ENCODE data around the gene HOXC4.
"Not testable (repeated sequence)": the region's sequence is repeated elsewhere in the genome, so short reads cannot be mapped to it uniquely, and the experiment has no call there.

The HOXC4 gene

DNA sequence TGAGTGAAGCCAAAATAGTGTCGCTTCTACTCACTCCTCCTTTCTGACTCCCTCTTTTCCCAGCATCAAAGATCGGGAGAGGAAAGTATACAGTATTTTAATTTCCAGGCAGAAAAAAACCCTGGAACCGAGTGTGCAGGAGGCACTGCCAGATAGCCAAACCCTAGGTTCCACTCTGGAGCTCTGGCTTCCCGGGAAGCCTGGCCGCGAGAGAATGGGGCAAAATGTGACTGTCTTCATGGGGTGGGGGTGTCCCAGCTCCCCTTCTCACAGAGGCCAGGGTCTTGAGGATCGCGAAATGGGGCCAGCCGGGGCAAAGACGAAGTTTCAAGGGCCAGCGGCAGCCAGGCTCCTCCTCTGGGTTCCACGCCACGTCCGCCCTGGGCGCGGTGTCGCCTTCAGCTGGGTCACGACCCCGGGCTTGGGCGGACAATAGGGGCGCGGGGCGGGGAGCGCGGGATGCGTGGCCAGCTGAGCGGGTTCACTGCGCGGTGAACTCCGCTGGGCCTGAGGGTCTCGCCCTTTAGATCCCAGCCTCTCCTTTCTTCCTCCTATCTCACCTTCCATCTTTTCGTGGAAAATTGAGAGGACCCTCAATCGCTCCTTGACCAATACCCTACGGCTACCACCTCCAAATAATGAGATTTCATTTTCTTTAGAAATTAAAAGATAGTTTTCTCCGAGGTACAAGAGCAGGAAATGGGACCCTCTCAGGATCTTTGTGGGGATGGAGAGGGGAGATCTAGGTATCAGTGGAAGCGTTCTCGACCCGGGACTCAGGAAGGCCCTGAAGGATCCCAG lies 6.7 kb downstream of the HOXC4 start:
- ATAC-seq (ENCODE audit: low read depth) (no peak), DNase-seq (ENCODE audit: low spot score in 2 of 2) (no peak)
- H3K27ac Mint-ChIP-seq, result no peak overlapping the region
- H3K4me1 Mint-ChIP-seq, result peaks cover 8% of the 10 kb centered on the region
- H3K9me3 Mint-ChIP-seq, result no peaks in the 10 kb centered on the region
- H3K27me3 Mint-ChIP-seq, result no peaks in the 10 kb centered on the region
- H3K4me3 Mint-ChIP-seq, result no peak overlapping the region
- H3K36me3 Mint-ChIP-seq, result peaks cover 9% of the 10 kb centered on the region

DNA sequence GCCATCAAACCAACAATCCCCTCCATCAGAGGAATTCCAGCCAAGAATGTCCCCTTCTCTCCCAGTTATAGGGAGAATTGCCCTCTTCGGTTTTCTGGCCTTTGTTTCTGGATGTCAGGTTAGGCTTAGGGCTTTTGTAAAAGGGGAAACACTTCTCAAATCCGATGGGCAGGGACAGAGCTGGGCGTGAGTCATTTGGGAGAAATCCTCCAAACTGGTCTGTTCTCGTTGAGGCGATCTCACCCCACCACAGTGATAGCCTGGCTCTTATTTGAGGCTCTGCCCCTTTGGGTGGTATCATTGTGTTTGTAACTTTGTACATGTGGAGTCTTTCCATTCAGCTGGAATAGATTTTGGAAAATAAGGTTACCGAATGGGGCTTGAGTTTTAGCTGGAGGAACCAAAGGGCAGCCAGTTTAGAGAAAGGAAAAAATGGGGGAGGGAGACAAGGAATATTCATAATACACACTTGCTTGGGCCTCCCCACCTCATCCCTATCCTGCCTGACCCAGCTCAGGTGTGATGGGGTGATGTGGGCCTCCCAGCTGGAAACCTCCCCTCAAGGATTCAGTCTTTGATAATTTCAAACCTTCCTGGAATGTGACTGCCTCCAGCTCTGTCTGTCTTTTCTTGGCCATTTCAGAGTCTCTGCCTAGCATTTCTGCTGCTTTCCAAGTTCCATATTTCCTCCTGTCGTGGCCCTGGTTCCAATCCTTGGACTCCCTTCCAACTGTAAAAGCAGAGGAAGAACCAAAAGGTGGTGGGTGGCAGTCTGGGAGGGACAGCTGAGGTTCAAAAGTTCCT lies 7.5 kb downstream of the HOXC4 start:
- H3K4me3 Mint-ChIP-seq, result no peak overlapping the region
- no peak for ATAC-seq (ENCODE audit: low read depth)
- DNase-seq (ENCODE audit: low spot score in 2 of 2), result no peak
- peaks cover 9% of the 10 kb centered on the region for H3K36me3 Mint-ChIP-seq
- H3K4me1 Mint-ChIP-seq, result peaks cover 3% of the 10 kb centered on the region
- H3K27ac Mint-ChIP-seq, result no peak overlapping the region
- H3K9me3 Mint-ChIP-seq, result no peaks in the 10 kb centered on the region
- H3K27me3 Mint-ChIP-seq, result no peaks in the 10 kb centered on the region

DNA sequence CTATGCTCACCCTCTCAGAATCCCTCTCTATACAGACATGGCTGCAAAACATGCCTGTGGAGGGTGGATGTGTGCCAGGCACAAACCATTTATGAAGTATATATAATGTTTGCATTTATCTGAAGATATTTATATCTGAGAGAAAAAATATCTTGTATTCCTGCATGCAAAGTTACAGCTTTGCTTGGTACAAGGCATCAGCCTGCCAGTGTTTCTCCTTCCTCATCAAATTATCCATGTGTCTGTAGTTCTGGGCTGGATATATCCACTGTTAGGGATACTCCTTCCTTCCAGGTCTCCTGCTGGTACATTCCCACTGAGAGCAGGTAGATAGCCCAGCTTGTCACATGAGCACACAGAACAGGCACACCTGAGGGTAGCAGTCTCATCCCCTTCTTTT lies 12.0 kb downstream of the HOXC4 start:
- peaks cover 2% of the 10 kb centered on the region for H3K27me3 Mint-ChIP-seq
- DNase-seq (ENCODE audit: low spot score in 2 of 2) (no peak), ATAC-seq (ENCODE audit: low read depth) (no peak)
- no peaks in the 10 kb centered on the region for H3K9me3 Mint-ChIP-seq
- no peak overlapping the region for H3K27ac Mint-ChIP-seq
- no peak overlapping the region for H3K4me3 Mint-ChIP-seq
- no peaks in the 10 kb centered on the region for H3K36me3 Mint-ChIP-seq
- H3K4me1 Mint-ChIP-seq, result no peaks in the 10 kb centered on the region

DNA sequence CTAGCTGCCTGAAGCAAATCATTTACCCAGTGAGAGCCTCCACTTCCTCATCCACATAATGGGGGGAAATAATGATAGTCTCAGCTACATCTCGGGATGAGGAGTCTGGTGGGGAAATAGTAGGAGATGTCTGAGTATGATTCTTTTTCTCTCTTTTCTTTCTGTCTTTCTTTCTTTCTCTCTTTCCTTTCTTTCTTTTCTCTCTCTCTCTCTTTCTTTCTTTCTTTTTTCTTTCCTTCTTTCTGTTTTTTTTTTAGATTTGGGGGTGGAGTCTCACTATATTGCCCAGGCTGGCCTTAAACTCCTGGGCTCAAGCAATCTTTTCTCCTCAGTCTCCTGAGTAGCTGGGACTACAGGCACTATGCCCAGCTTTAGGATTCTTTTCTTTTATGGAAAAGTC lies 12.8 kb downstream of the HOXC4 start:
- Mint-ChIP-seq H3K36me3 (no peaks in the 10 kb centered on the region), H3K4me3 (no peak overlapping the region), H3K9me3 (no peaks in the 10 kb centered on the region), H3K27me3 (peaks cover 5% of the 10 kb centered on the region), H3K27ac (no peak overlapping the region), H3K4me1 (no peaks in the 10 kb centered on the region)
- ATAC-seq (ENCODE audit: low read depth), result no peak
- no peak for DNase-seq (ENCODE audit: low spot score in 2 of 2)

DNA sequence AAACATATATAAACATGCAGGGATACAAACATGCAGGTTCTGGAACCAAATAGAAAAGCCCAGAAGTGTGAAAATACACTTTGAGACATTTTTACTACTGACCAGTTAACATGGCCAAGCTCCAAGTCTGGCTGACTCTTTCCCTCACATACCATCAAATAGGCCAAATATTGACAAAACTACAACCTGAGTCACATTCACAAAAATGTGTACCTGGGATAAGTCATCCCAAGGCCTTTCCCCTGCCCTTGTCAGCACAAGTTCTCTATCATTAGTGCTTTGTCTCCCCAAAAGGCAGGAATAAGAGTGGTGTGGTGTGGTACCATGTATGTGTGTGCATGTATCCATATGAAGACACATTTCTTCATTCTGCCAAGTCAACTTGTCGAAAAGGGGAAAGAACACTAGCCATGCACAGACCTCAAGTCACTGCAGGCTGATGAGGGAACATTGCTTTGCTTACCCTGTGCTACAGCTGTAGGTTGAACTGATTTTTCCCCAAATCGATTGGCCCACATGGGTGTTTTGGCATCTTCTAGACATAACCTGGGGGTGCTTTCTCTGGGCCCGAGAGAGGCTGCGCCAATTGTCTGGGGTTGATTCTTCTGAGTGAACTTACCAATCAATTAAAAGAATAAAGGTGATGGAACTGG lies 14.9 kb downstream of the HOXC4 start:
- H3K27ac Mint-ChIP-seq, result no peak overlapping the region
- ATAC-seq (ENCODE audit: low read depth) (no peak), DNase-seq (ENCODE audit: low spot score in 2 of 2) (no peak)
- H3K27me3 Mint-ChIP-seq, result peaks cover 5% of the 10 kb centered on the region
- no peak overlapping the region for H3K4me3 Mint-ChIP-seq
- no peaks in the 10 kb centered on the region for H3K36me3 Mint-ChIP-seq
- H3K9me3 Mint-ChIP-seq, result no peaks in the 10 kb centered on the region
- no peaks in the 10 kb centered on the region for H3K4me1 Mint-ChIP-seq

DNA sequence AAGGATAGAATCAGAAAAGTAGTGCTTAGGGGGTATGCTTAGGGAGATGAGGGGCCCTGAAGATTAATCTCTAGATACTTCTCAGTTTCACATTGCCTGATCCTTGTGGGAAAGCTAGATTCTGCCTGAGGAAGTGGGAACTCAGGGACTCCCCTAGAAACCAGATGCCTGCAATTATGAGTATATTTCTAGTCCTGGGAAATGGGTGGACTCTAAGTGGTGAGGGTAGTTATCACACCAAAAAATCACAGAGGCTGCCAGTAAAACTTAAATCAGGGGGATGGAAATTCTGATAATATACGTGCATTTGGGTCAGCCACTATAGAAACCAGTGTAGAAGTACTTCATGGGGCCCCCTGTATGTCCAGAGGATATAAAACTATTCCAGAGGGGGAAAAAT lies 18.3 kb downstream of the HOXC4 start:
- H3K4me1 Mint-ChIP-seq, result no peaks in the 10 kb centered on the region
- no peaks in the 10 kb centered on the region for H3K9me3 Mint-ChIP-seq
- ATAC-seq (ENCODE audit: low read depth), result no peak
- DNase-seq (ENCODE audit: low spot score in 2 of 2), result no peak
- peaks cover 6% of the 10 kb centered on the region for H3K27me3 Mint-ChIP-seq
- H3K36me3 Mint-ChIP-seq, result no peaks in the 10 kb centered on the region
- H3K27ac Mint-ChIP-seq, result no peak overlapping the region
- no peak overlapping the region for H3K4me3 Mint-ChIP-seq

DNA sequence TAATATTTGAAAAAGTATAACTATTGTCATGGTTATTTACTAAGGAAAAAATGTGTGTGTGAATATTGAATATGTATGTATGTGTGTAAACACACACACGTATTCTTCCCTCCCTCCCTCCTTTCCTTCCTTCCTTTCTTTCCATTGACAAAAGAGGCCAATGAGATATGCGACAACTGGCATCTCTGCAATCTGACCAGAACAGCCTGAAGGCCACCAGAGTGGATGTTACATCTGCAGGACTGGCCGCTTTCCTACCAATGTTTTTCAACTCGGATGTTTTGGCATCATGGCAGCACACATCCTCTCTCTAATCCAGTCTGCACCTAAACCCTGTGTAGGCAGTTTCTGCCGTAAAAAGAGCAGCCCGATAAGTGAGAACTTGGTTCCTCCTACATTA lies 20.7 kb downstream of the HOXC4 start:
- no peaks in the 10 kb centered on the region for H3K36me3 Mint-ChIP-seq
- no peak overlapping the region for H3K4me3 Mint-ChIP-seq
- H3K27ac Mint-ChIP-seq, result no peak overlapping the region
- H3K9me3 Mint-ChIP-seq, result no peaks in the 10 kb centered on the region
- H3K27me3 Mint-ChIP-seq, result peaks cover 4% of the 10 kb centered on the region
- ATAC-seq (ENCODE audit: low read depth) (no peak), DNase-seq (ENCODE audit: low spot score in 2 of 2) (no peak)
- no peaks in the 10 kb centered on the region for H3K4me1 Mint-ChIP-seq

DNA sequence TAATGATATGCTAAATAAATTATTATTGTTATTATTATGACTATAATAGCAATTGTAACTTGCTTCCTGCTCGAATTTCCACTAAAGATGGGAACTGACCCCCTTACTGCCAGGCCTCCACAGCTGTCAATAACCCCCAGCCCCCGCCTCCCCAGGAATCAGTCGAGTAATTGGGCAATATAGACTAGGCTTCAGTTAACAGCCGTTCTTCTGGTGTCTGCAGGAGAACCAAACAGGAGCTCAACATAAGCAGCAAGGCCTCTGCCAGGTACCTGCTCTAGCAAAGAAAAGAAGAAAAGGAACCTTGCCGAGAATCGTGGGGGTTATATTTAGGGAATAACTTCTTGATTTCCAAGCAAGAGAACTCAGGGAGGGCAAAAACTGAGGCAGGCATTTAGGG lies 21.8 kb downstream of the HOXC4 start:
- Mint-ChIP-seq H3K27ac (no peak overlapping the region), H3K9me3 (no peaks in the 10 kb centered on the region), H3K36me3 (no peaks in the 10 kb centered on the region), H3K27me3 (peaks cover 4% of the 10 kb centered on the region), H3K4me3 (no peak overlapping the region), H3K4me1 (no peaks in the 10 kb centered on the region)
- no peak for ATAC-seq (ENCODE audit: low read depth)
- no peak for DNase-seq (ENCODE audit: low spot score in 2 of 2)

DNA sequence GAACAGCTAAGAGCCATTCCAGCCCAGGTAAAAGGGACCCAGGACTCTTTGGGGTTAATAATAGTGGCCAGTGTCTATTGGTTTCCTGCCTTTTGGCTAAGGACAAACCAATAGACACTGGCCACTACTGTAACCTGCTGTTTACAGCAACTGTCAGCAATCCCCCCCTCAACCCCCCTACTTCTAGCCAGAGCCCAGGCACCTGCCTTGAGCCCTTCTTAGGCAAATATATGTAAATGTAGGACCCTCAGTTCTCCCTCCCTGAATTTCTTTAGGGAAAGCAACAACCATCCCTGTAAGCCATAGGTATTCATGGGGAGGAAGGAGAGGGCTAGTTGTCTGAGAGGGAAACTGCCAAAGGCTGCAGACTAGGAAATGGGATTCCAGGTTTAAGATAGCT lies 22.3 kb downstream of the HOXC4 start:
- Mint-ChIP-seq H3K27me3 (peaks cover 1% of the 10 kb centered on the region), H3K4me1 (peaks cover 5% of the 10 kb centered on the region), H3K9me3 (no peaks in the 10 kb centered on the region), H3K36me3 (no peaks in the 10 kb centered on the region), H3K4me3 (no peak overlapping the region), H3K27ac (no peak overlapping the region)
- ATAC-seq (ENCODE audit: low read depth), result no peak
- DNase-seq (ENCODE audit: low spot score in 2 of 2), result no peak

DNA sequence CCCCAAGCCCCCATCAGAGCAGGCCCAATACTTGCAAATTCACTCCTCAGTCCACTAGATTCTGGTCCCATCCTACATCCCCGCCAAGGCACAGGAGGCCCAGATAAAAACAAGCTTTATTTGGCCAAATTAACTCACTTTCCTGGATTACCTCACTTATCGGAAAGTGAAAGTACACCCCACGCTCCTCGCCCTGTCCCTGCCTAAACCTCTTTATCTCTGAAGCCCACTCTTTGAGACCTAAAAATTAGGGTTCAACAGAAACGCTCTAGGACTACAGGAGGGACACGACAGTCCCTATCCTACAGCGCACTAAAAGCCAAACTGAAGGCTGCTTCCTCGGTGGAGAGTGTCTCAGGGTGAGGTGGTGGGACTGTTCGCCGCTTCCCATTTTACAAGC lies 24.2 kb downstream of the HOXC4 start:
- ATAC-seq (ENCODE audit: low read depth); H3K27ac Mint-ChIP-seq: not testable (repeated sequence)

DNA sequence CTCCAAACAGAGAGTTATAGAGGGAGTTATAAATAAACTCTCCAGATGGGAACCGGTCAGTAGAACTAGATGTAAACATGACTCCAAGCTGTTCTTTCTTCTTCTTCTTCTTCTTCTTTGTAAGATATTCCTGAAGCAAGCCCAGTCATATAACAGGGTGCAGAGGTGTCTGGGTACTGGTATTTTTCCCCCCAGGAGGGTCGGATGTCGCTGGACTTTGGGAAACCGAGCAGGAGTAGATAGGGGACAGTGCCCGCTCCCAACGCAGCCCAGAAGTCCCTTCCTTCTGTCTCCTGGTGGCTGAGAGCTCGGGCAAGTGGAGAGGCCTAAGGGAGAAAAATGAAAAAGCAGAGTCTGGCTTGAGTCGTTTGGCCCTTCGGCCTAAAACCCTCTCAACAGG lies 25.5 kb downstream of the HOXC4 start:
- ATAC-seq (ENCODE audit: low read depth); H3K27ac Mint-ChIP-seq: not testable (repeated sequence)

More for the DNA sequence above, 24.2 kb downstream of the HOXC4 start:
- not testable (repeated sequence) for H3K4me3 Mint-ChIP-seq; H3K36me3 Mint-ChIP-seq; H3K27me3 Mint-ChIP-seq; DNase-seq (ENCODE audit: low spot score in 2 of 2); H3K9me3 Mint-ChIP-seq
- peaks cover 16% of the 10 kb centered on the region for H3K4me1 Mint-ChIP-seq

DNA sequence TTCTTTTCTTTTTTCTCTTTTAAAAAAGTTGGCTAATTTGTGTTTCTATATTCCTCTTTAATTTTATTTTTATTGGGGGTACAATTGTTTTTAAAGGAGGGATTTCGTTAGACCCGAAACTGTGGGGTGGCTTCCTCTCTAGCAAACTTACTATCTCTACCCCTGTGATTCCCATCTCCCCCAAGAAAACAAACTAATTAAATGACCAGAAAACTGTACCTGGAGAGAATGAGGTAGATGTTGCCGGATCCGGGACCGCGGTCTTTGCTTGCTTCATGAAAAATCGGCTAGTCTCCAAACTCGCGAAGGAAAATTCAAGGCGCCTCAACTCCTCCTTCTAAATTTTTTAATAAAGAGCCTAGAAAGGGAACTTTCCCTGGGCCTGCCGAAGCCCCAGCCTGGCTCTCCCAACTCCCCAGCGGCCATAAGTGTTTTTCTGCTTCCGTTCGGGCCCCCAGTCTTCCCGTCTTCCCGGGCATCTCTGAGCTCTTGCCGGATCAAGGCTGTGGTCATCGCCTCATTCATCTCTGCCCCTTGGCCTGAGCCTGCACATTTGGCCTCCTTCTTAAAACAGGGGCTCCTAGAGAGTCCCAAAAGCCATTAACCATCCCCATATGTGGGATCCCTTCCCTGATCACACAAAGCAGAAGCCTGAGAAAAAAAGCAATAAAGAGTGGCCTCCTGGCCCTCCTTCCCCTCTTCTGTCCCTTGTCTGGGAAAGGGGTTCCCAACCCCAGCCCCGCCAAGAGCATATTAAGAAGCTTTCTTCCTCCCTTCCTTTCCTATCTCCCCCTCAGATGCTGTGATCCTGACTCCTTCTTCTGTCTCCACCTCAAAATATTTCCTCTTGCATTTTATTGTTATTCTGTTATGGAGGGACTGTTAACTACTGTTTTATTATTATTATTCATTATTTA lies 26.6 kb downstream of the HOXC4 start:
- H3K4me1 Mint-ChIP-seq, result peaks cover 20% of the 10 kb centered on the region
- peak overlapping the region; percentile 94 for H3K27ac Mint-ChIP-seq
- H3K9me3 Mint-ChIP-seq; H3K36me3 Mint-ChIP-seq; ATAC-seq (ENCODE audit: low read depth); DNase-seq (ENCODE audit: low spot score in 2 of 2); H3K27me3 Mint-ChIP-seq: not testable (repeated sequence)
- H3K4me3 Mint-ChIP-seq, result peak overlapping the region; percentile 86

More for the DNA sequence above, 25.5 kb downstream of the HOXC4 start:
- not testable (repeated sequence) for H3K36me3 Mint-ChIP-seq; H3K4me3 Mint-ChIP-seq; H3K9me3 Mint-ChIP-seq; DNase-seq (ENCODE audit: low spot score in 2 of 2); H3K27me3 Mint-ChIP-seq
- peaks cover 20% of the 10 kb centered on the region for H3K4me1 Mint-ChIP-seq

DNA sequence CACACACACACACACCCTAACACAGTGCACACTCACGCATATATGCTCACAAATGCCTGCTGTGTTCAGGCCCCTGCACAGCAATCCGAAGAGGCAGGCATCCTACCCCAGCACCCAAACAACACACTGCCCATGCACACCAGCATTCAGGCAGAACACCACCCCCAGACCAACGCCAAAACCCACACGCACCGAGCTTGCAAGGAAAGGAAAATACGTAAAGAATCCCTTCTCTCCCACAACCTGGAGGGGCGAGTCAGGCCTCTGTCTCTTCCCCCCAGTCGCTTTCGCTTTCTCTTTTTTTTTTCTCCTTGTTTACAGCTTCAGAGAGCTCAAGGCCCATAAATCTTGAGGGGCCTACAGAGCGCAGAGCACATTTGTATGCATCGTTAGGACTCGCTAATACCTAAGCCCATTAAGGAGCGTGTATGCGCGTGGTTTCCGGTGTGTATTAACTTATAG lies 27.4 kb downstream of the HOXC4 start:
- not testable (repeated sequence) for H3K9me3 Mint-ChIP-seq; H3K36me3 Mint-ChIP-seq; H3K27me3 Mint-ChIP-seq; ATAC-seq (ENCODE audit: low read depth)
- peak in 1 of 2 donors; percentile 31 for DNase-seq (ENCODE audit: low spot score in 2 of 2)
- Mint-ChIP-seq H3K4me3 (peak overlapping the region; percentile 86), H3K4me1 (peaks cover 20% of the 10 kb centered on the region), H3K27ac (peak overlapping the region; percentile 94)
